Gastroesophageal sphincter (tissue), 3 donors: Measurements from ENCODE around the gene RCBTB2.

ENCODE experiments used
- EP300 ChIP-seq: sonication (generic); formaldehyde crosslinking; IDR thresholded peaks from one replicate; pipeline ENCODE4 v1.6.1; 2017; ENCODE audit warnings: antibody characterized with exemption, mild to moderate bottlenecking
- POLR2A ChIP-seq, 2 donors: fragments of 450-650 bp; IDR thresholded peaks; one replicate each; pipeline ENCODE4 v1.6.1; 2017; ENCODE audit warnings: antibody characterized with exemption in 2 of 2, mild to moderate bottlenecking in 2 of 2, moderate library complexity in 1 of 2
- POLR2AphosphoS5 ChIP-seq: sonication (generic); formaldehyde crosslinking; IDR thresholded peaks from one replicate; pipeline ENCODE4 v1.6.1; 2017; ENCODE audit warnings: antibody characterized with exemption
- TF ChIP-seq, protein P1 (sequence below), 4 experiments: fragments of 200-600 bp in 2 of 4; fragments of 450-650 bp in 2 of 4; sonication (generic) in 1 of 4; IDR thresholded peaks; one replicate each; pipeline ENCODE4 v1.5.1; 2017 to 2019; ENCODE audit warnings: antibody characterized with exemption in 4 of 4, mild to moderate bottlenecking in 2 of 4, moderate library complexity in 2 of 4

DNA sequence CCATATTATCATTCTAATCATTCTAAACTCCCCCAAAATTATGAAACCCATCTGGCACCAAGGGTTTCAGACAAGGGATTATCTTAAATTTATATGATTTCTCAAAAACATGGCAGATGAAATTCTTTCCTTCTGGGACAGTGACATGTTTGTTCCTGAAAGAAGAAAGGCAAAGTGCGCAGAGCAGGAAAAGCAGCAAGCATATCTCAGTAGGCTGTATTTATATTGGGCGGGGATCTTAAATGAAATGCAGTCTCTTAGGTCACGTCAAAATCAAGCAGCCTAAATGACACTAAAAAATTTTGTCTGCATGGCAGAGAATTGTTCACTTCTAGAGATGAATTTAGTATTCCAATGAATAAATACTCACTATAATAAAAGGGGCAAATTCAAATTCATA, 49.3 kb downstream of the RCBTB2 start:
- TF ChIP-seq POLR2AphosphoS5, result no peak
- TF ChIP-seq, protein P1, sequence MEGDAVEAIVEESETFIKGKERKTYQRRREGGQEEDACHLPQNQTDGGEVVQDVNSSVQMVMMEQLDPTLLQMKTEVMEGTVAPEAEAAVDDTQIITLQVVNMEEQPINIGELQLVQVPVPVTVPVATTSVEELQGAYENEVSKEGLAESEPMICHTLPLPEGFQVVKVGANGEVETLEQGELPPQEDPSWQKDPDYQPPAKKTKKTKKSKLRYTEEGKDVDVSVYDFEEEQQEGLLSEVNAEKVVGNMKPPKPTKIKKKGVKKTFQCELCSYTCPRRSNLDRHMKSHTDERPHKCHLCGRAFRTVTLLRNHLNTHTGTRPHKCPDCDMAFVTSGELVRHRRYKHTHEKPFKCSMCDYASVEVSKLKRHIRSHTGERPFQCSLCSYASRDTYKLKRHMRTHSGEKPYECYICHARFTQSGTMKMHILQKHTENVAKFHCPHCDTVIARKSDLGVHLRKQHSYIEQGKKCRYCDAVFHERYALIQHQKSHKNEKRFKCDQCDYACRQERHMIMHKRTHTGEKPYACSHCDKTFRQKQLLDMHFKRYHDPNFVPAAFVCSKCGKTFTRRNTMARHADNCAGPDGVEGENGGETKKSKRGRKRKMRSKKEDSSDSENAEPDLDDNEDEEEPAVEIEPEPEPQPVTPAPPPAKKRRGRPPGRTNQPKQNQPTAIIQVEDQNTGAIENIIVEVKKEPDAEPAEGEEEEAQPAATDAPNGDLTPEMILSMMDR (IDR thresholded peaks at IDR 0.05), result no peak
- no peak for TF ChIP-seq EP300
- TF ChIP-seq POLR2A (IDR thresholded peaks at IDR 0.05), result no peak
